ENCODE measurements around the gene HS2ST1. TPM values are rescaled to one million over a fixed set of nuclear protein-coding genes. Genes with fewer than 3 reads are reported as not detected.
"Not testable (repeated sequence)": the region's sequence is repeated elsewhere in the genome, so short reads cannot be mapped to it uniquely, and the experiment has no call there.

The HS2ST1 gene
- total RNA-seq, 1 donor from 2014 or later, result 15.6 TPM

DNA sequence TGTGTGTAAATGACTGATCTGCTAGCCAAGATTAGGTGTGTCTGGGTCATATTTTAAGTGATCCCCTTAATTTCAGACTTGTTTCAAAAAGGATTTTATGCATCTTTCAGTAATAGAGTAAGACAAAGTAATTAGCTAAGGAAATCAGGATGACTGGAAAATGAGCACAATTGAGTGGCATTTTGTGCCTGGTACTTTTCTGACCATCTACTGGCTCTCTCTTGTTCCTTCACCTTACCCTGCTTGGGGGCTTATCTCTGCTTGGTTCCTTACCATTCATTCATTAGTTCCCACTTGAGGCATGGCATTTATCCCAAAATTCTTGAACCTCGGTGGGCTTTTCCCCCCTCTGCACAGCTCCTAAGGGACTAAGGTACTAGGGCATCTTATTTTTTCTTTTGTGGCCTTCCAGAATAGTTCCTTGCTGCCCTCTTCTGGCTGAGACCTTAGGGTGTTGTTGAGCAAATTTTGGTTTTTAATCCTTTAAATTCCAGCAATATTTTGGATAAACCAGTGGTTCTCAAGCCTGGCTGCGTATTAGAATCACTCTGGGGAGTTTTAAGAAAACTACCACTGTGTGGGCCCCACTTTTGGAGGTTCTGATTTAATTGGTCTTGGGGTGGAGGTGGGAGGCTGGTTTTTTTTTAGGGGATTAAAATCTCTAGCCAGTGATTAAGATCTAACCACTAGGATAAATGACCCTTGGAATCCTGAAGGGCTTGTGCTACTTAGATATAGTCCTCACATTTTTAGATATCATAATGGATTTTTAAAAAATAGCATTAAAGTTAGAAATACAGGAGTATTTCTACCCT is 50.8 kb downstream of the HS2ST1 start:
- DNase-seq (ENCODE audit: low spot score), result no peak
- ATAC-seq, result peak; percentile 77

DNA sequence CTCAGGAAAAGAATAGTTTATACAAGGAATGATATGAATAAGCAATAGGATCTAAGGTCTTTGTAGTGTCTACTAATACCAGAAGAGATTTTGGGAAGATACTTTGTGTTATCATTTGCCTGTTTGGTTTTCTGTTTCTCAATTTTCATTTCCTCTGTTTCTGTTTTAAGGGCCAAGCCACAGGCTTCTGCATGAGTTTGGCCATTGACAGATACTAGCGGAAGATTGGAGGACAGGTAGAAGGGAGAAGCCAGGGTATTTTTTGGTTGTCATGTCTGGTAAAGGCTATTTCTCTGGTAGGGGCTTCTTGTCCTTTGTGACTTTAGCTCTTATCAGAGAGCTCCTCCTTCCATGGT is 51.4 kb downstream of the HS2ST1 start:
- no peak for ATAC-seq

GRCh38 chr1:86970938-86971337 is 56.5 kb downstream of the HS2ST1 start:
- no peak for ATAC-seq
- no peak for DNase-seq (ENCODE audit: low spot score)

More for the DNA sequence above, 51.4 kb downstream of the HS2ST1 start:
- DNase-seq (ENCODE audit: low spot score), result no peak

DNA sequence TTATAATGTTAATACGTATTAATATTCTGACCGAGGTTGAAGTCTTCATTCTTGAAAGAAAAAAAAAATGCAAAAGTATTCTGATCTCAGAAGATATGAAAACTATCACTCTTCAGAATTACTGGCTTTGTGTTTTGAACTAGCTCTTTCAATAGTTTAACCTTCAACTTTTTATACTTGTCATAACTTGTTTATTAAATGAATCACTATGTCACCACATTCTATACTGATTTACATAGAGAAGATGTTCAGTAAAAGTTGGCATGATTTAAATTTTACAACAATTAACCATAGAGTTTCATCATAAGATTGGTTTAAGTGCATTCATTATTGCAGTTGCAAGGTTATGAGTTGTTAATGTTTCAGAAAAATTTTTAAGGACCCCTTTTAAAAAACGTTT is 57.3 kb downstream of the HS2ST1 start:
- DNase-seq (ENCODE audit: low spot score) (no peak), ATAC-seq (no peak)

DNA sequence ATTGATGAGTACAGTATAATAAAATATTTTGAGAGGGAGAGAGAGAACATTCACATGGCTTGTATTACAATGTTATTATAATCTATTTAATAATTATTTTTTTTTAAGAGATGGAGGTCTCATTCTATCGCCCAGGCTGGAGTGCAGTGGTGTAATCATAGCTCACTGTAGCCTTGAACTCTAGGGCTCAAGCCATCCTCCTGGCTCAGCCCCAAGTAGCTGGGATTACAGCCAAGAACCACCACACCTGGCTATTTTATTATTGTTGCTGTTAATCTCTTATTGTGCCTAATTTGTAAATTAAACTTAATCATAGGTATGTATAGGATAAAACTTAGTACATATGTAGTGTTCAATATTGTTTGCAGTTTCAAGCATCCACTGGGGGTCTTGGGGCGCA is 57.8 kb downstream of the HS2ST1 start:
- DNase-seq (ENCODE audit: low spot score) (peak; percentile 74), ATAC-seq (peak; percentile 60)

DNA sequence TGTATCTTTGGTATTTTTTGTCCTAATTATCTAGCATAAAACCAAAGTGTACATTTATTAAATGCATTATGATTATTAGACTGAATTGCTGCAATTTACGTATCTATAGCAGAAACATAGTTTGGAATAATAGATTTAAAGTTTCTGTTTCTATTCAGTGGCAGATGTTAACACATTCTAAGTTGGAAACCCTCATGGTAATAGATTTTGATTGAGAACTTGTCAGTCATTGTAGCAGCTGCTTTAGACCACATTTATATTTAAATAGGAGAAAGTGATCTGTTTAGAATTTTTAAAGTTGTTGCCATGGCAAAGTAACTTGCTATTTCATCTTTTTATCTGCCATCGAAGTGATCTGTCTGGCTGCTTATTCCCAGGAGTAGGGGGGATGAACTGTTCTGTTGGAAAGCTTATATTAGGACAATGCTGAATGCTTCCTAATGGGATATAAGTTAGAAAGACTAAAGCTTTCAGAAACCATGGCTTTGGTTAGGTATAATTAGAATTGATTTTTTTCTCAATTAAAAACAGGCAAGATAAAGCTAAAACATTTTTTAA is 61.6 kb downstream of the HS2ST1 start:
- no peak for DNase-seq (ENCODE audit: low spot score)
- no peak for ATAC-seq

GRCh38 chr1:86976664-86977063 is 62.2 kb downstream of the HS2ST1 start:
- ATAC-seq (no peak), DNase-seq (ENCODE audit: low spot score) (no peak)

- DNase-seq (ENCODE audit: low spot score) (no peak), ATAC-seq (peak; percentile 35)
Measured at GRCh38 chr1:86981482-86982213, 67.2 kb downstream of the HS2ST1 start.

- ATAC-seq; DNase-seq (ENCODE audit: low spot score): not testable (repeated sequence)
Measured at GRCh38 chr1:86983677-86984076, 69.2 kb downstream of the HS2ST1 start.

GRCh38 chr1:86987446-86987845 is 73.0 kb downstream of the HS2ST1 start:
- no peak for DNase-seq (ENCODE audit: low spot score)
- no peak for ATAC-seq

DNA sequence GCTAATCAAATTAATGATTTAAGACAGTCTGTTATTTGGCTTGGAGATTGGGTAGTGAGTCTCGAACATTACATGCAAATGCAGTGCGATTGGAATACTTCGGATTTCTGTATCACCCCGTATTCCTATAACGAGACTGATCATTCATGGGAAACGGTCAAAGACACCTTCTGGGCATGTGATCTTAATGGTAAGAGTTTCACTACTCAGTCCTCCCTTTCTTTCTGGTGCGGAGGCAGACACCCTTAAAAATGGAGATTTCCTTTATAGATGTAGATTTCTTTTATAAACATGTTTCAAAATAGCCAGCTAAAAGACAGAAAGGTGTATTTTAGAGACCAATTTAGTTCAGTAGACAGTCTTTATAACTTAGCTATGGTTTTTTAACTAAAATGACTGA is 74.4 kb downstream of the HS2ST1 start:
- ATAC-seq, result peak; percentile 71
- no peak for DNase-seq (ENCODE audit: low spot score)

DNA sequence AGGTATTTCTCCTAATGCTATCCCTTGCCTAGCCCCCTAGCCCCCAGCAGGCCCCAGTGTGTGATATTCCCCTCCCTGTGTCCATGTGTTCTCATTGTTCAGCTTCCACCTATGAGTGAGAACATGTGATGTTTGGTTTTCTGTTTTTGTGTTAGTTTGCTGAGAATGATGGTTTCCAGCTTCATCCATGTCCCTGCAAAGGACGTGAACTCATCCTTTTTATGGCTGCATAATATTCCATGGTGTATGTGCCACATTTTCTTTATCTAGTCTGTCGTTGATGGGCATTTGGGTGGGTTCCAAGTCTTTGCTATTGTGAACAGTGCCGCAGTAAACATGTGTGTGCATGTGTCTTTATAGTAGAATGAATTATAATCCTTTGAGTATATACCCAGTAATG is 75.3 kb downstream of the HS2ST1 start:
- DNase-seq (ENCODE audit: low spot score); ATAC-seq: not testable (repeated sequence)

DNA sequence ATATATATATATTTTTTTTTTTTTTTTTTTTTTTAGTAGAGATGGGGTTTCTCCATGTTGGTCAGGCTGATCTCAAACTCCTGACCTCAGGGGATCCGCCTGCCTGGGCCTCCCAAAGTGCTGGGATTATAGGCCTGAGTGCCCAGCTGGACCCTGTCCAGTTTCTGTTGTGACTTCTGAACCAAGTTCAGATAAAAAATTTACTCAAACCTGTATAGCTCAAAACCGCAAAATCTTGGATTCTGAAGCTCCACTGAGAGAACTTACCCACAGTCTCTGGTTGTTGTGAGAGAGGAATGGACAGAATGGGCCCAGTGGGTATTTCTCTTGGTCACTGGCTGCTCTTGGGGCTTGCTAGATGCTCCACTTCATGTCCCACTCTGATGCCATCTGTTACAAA is 76.4 kb downstream of the HS2ST1 start:
- no peak for DNase-seq (ENCODE audit: low spot score)
- no peak for ATAC-seq

- ATAC-seq, result no peak
- DNase-seq (ENCODE audit: low spot score), result no peak
Measured at GRCh38 chr1:86991549-86992186, 77.2 kb downstream of the HS2ST1 start.

DNA sequence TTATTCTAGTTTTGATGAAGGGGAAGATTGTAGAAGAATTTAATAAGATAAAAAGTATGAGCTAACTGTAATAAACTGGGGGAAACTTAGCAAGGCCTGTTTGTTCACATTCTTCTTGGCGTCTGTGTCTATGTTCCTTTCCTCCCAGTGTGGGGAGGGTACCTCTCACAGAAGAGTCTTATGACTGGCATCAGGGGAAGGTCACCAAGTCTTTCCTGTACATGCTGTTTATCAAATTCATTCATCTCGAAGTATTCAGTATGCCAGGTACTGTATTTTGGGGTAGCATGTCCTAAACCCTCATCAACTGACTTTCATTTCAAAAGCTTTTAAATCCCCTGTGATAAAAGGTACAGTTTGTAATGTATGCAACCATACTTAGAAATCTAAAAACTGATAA is 78.4 kb downstream of the HS2ST1 start:
- ATAC-seq, result no peak
- DNase-seq (ENCODE audit: low spot score), result no peak

DNA sequence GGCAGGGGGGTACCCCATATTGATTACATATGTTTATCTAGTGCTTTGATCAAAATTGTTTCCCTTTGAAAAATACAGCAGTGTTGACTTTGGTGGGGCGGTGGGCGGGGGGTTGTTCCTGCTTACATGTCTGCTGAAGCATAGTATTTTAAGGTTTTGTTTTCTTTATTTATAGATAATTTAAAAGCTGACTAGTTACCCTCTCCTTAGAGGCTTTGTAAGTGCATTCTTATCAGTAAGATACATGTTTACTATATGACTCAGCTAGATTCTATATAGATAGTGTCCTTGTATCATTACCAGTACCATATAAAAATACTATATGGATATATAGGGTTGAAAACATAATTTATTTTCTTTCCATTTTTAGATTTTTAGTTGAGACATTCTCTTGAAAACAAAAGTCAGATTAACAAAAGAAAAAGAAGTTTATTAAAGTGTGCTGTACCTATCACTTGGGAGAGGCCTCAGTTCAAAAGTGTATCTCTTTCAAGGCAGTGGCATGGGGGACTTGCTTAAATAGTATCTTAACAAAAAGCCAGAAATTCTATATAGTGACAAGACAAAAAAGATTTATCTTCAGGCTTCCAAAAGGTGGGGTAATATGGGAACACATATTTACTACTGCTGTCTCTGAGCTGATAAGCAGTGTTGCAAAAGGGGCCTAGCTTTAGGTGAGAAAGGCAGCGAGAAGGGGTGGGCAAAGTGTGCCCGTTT is 79.0 kb downstream of the HS2ST1 start:
- DNase-seq (ENCODE audit: low spot score), result no peak
- no peak for ATAC-seq

DNA sequence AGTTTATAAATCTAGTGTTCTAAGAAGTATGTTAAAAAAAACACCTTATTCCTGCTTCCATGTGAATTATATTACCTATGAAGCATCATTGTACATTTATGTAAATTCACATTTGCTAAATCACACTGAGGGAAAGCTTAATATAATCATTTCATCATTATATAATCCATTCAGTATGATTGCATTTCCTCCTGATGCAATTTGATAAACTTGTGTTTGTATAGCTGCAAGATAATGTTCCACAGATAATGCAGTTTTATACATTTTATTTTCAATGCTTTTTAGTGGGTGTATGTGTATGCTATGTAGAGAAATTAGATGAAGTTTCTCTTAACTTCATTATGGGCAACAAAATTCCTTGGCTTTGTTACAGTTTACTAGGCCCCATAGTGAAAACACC is 79.6 kb downstream of the HS2ST1 start:
- ATAC-seq, result no peak
- DNase-seq (ENCODE audit: low spot score), result no peak

GRCh38 chr1:86997538-86997937 is 83.1 kb downstream of the HS2ST1 start:
- ATAC-seq, result no peak
- no peak for DNase-seq (ENCODE audit: low spot score)

GRCh38 chr1:86998280-86998679 is 83.8 kb downstream of the HS2ST1 start:
- ATAC-seq (no peak), DNase-seq (ENCODE audit: low spot score) (no peak)

- ATAC-seq (no peak), DNase-seq (ENCODE audit: low spot score) (no peak)
Measured at GRCh38 chr1:86998727-86999126, 84.3 kb downstream of the HS2ST1 start.

DNA sequence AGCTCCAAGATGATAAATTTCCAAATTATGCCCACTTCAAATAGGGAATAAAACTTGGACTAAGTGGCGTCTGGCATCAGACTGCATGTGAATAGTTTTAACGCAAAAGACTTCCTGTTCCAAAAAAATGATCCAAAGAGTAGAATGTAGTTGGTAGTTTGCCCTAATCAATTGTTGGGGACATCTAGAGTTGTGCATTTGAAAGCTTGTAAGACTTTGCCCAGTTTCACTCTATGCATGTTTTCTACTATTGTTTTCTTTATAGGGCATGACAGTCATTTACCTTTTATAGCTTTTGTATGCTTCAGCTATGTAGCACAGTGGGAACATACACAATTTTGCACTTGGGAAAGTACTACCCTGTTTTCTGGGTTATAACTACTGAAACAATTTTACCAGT is 86.0 kb downstream of the HS2ST1 start:
- DNase-seq (ENCODE audit: low spot score) (no peak), ATAC-seq (peak; percentile 65)
